ENCODE data around the gene NAGLU.

NAGLU gene

GRCh38 chr17:42514279-42514678, 21.8 kb upstream of the NAGLU start:
- peaks cover 56% of the 10 kb centered on the region for H3K27me3 Mint-ChIP-seq
- no peak overlapping the region for H3K27ac Mint-ChIP-seq
- peaks cover 6% of the 10 kb centered on the region for H3K4me1 Mint-ChIP-seq
- H3K4me3 Mint-ChIP-seq, result no peak overlapping the region
- CTCF ChIA-PET, result interaction anchor here (0.9 to 2.8 kb wide), 7 partner anchors 83 to 291 kb away, joined by 3 to 12 read pairs (median 3); partner anchors contain the start of gene CAVIN1
- no peaks in the 10 kb centered on the region for H3K36me3 Mint-ChIP-seq
- no peaks in the 10 kb centered on the region for H3K9me3 Mint-ChIP-seq
- DNase-seq, result no peak

GRCh38 chr17:42514867-42515266, 21.2 kb upstream of the NAGLU start:
- no peak overlapping the region for H3K27ac Mint-ChIP-seq

GRCh38 chr17:42517516-42517915, 18.5 kb upstream of the NAGLU start:
- DNase-seq, result peak; percentile 89
- Mint-ChIP-seq H3K27me3 (peaks cover 64% of the 10 kb centered on the region), H3K4me1 (peaks cover 5% of the 10 kb centered on the region), H3K36me3 (no peaks in the 10 kb centered on the region), H3K27ac (no peak overlapping the region), H3K4me3 (no peak overlapping the region), H3K9me3 (no peaks in the 10 kb centered on the region)
- CTCF ChIA-PET, result interaction anchor here (0.7 to 5.8 kb wide), 19 partner anchors 10 to 305 kb away, joined by 3 to 76 read pairs (median 5); partner anchors contain the start of gene CAVIN1

More at GRCh38 chr17:42514867-42515266, 21.2 kb upstream of the NAGLU start:
- no peak for DNase-seq
- Mint-ChIP-seq H3K9me3 (no peaks in the 10 kb centered on the region), H3K4me1 (peaks cover 5% of the 10 kb centered on the region), H3K36me3 (no peaks in the 10 kb centered on the region), H3K4me3 (no peak overlapping the region), H3K27me3 (peaks cover 60% of the 10 kb centered on the region)
- CTCF ChIA-PET, result interaction anchor here (0.7 to 2.8 kb wide), 7 partner anchors 84 to 293 kb away, joined by 3 to 12 read pairs (median 3); partner anchors contain the start of gene CAVIN1

GRCh38 chr17:42518046-42518754, 17.8 kb upstream of the NAGLU start:
- Mint-ChIP-seq H3K9me3 (no peaks in the 10 kb centered on the region), H3K36me3 (no peaks in the 10 kb centered on the region), H3K4me1 (peaks cover 5% of the 10 kb centered on the region), H3K4me3 (no peak overlapping the region), H3K27me3 (peaks cover 65% of the 10 kb centered on the region), H3K27ac (no peak overlapping the region)
- no peak for DNase-seq
- CTCF ChIA-PET, result interaction anchor here (0.7 to 5.8 kb wide), 21 partner anchors 9 to 306 kb away, joined by 3 to 76 read pairs (median 5); partner anchors contain the start of gene CAVIN1

GRCh38 chr17:42518755-42519545, 17.1 kb upstream of the NAGLU start:
- Mint-ChIP-seq H3K9me3 (no peaks in the 10 kb centered on the region), H3K36me3 (no peaks in the 10 kb centered on the region), H3K4me3 (no peak overlapping the region), H3K4me1 (peaks cover 5% of the 10 kb centered on the region), H3K27ac (no peak overlapping the region), H3K27me3 (peaks cover 62% of the 10 kb centered on the region)
- CTCF ChIA-PET, result interaction anchor here (0.8 to 5.8 kb wide), 16 partner anchors 8 to 296 kb away, joined by 3 to 76 read pairs (median 5); no protein-coding TSS in a partner anchor
- DNase-seq, result no peak

GRCh38 chr17:42519546-42520491, 16.2 kb upstream of the NAGLU start:
- no peak for DNase-seq
- H3K27ac Mint-ChIP-seq, result no peak overlapping the region
- H3K4me3 Mint-ChIP-seq, result no peak overlapping the region
- H3K36me3 Mint-ChIP-seq, result no peaks in the 10 kb centered on the region
- CTCF ChIA-PET, result interaction anchor here (0.8 to 5.8 kb wide), 12 partner anchors 7 to 208 kb away, joined by 3 to 76 read pairs (median 5); no protein-coding TSS in a partner anchor
- H3K27me3 Mint-ChIP-seq, result peaks cover 57% of the 10 kb centered on the region
- peaks cover 5% of the 10 kb centered on the region for H3K4me1 Mint-ChIP-seq
- no peaks in the 10 kb centered on the region for H3K9me3 Mint-ChIP-seq

GRCh38 chr17:42520540-42520951, 15.5 kb upstream of the NAGLU start:
- CTCF ChIA-PET, result interaction anchor here (0.8 to 5.8 kb wide), 9 partner anchors 8 to 105 kb away, joined by 3 to 76 read pairs (median 5); no protein-coding TSS in a partner anchor
- Mint-ChIP-seq H3K27me3 (peaks cover 55% of the 10 kb centered on the region), H3K27ac (no peak overlapping the region), H3K36me3 (no peaks in the 10 kb centered on the region), H3K4me3 (no peak overlapping the region), H3K9me3 (no peaks in the 10 kb centered on the region), H3K4me1 (peaks cover 5% of the 10 kb centered on the region)
- peak; percentile 53 for DNase-seq

- DNase-seq, result no peak
- H3K27me3 Mint-ChIP-seq, result peaks cover 55% of the 10 kb centered on the region
- H3K36me3 Mint-ChIP-seq, result no peaks in the 10 kb centered on the region
- H3K27ac Mint-ChIP-seq, result no peak overlapping the region
- H3K4me1 Mint-ChIP-seq, result peaks cover 6% of the 10 kb centered on the region
- H3K4me3 Mint-ChIP-seq, result no peak overlapping the region
- no peaks in the 10 kb centered on the region for H3K9me3 Mint-ChIP-seq
- CTCF ChIA-PET, result interaction anchor here (0.8 to 5.8 kb wide), 8 partner anchors 9 to 106 kb away, joined by 3 to 76 read pairs (median 5); no protein-coding TSS in a partner anchor
Measured at GRCh38 chr17:42521036-42521435, 15.0 kb upstream of the NAGLU start.

- peaks cover 52% of the 10 kb centered on the region for H3K27me3 Mint-ChIP-seq
- DNase-seq, result no peak
- H3K27ac Mint-ChIP-seq, result no peak overlapping the region
- CTCF ChIA-PET, result interaction anchor here (0.6 to 5.8 kb wide), 4 partner anchors 9 to 476 kb away, joined by 3 to 76 read pairs (median 9); no protein-coding TSS in a partner anchor
- H3K9me3 Mint-ChIP-seq, result no peaks in the 10 kb centered on the region
- peaks cover 8% of the 10 kb centered on the region for H3K4me1 Mint-ChIP-seq
- H3K36me3 Mint-ChIP-seq, result no peaks in the 10 kb centered on the region
- no peak overlapping the region for H3K4me3 Mint-ChIP-seq
Measured at GRCh38 chr17:42521666-42522262, 14.3 kb upstream of the NAGLU start.

GRCh38 chr17:42522263-42522790, 13.7 kb upstream of the NAGLU start:
- CTCF ChIA-PET, result interaction anchor here (1.2 kb wide), 1 partner anchor 107 kb away, joined by 3 read pairs; no protein-coding TSS in a partner anchor
- DNase-seq, result no peak
- Mint-ChIP-seq H3K27me3 (peaks cover 55% of the 10 kb centered on the region), H3K9me3 (no peaks in the 10 kb centered on the region), H3K27ac (no peak overlapping the region), H3K36me3 (no peaks in the 10 kb centered on the region), H3K4me1 (peaks cover 10% of the 10 kb centered on the region), H3K4me3 (no peak overlapping the region)

GRCh38 chr17:42522798-42523278, 13.2 kb upstream of the NAGLU start:
- no peak overlapping the region for H3K4me3 Mint-ChIP-seq
- no peaks in the 10 kb centered on the region for H3K9me3 Mint-ChIP-seq
- CTCF ChIA-PET, result interaction anchor here (1.2 kb wide), 1 partner anchor 108 kb away, joined by 3 read pairs; no protein-coding TSS in a partner anchor
- H3K4me1 Mint-ChIP-seq, result peaks cover 6% of the 10 kb centered on the region
- H3K27me3 Mint-ChIP-seq, result peaks cover 57% of the 10 kb centered on the region
- no peak overlapping the region for H3K27ac Mint-ChIP-seq
- no peaks in the 10 kb centered on the region for H3K36me3 Mint-ChIP-seq
- DNase-seq, result no peak

- Mint-ChIP-seq H3K27ac (no peak overlapping the region), H3K27me3 (peaks cover 41% of the 10 kb centered on the region), H3K9me3 (no peaks in the 10 kb centered on the region), H3K36me3 (no peaks in the 10 kb centered on the region), H3K4me3 (no peak overlapping the region), H3K4me1 (peaks cover 27% of the 10 kb centered on the region)
- CTCF ChIA-PET, result no interaction called here
- DNase-seq, result no peak
Measured at GRCh38 chr17:42525221-42525620, 10.8 kb upstream of the NAGLU start.
